ENCODE measurements around the gene GALC.
A peak's percentile ranks its signal among the peaks of the same experiment; 100 is the strongest.
"Not testable (repeated sequence)": the region's sequence is repeated elsewhere in the genome, so short reads cannot be mapped to it uniquely, and the experiment has no call there.

The GALC gene

GRCh38 chr14:87992718-87993628 is at the start of gene GALC:
GALC (minus strand) TSS chr14:87993182; CDS start chr14:87993164, 18 bp downstream.
- peak; percentile 87 for DNase-seq

- DNase-seq: no peak
Measured at GRCh38 chr14:88040146-88040545, 47.2 kb upstream of the GALC start.

GRCh38 chr14:88039197-88039596 is 46.2 kb upstream of the GALC start:
- DNase-seq: no peak

GRCh38 chr14:88037325-88037724 is 44.3 kb upstream of the GALC start:
- DNase-seq: no peak

GRCh38 chr14:88036422-88036821 is 43.4 kb upstream of the GALC start:
- DNase-seq: no peak

- no peak for DNase-seq
Measured at GRCh38 chr14:88034076-88034475, 41.1 kb upstream of the GALC start.

GRCh38 chr14:88032373-88032772 is 39.4 kb upstream of the GALC start:
- no peak for DNase-seq

GRCh38 chr14:88030892-88031291 is 37.9 kb upstream of the GALC start:
- no peak for DNase-seq

- no peak for DNase-seq
Measured at GRCh38 chr14:88030079-88030478, 37.1 kb upstream of the GALC start.

GRCh38 chr14:88029500-88029899 is 36.5 kb upstream of the GALC start:
- no peak for DNase-seq

GRCh38 chr14:88026890-88027289 is 33.9 kb upstream of the GALC start:
- no peak for DNase-seq

- no peak for DNase-seq
Measured at GRCh38 chr14:88025313-88025712, 32.3 kb upstream of the GALC start.

GRCh38 chr14:88024252-88025086 is 31.5 kb upstream of the GALC start:
- DNase-seq: not testable (repeated sequence)

GRCh38 chr14:88023658-88024187 is 30.7 kb upstream of the GALC start:
- DNase-seq: no peak

- DNase-seq: no peak
Measured at GRCh38 chr14:88017535-88017934, 24.6 kb upstream of the GALC start.

GRCh38 chr14:88016768-88017167 is 23.8 kb upstream of the GALC start:
- DNase-seq: no peak

GRCh38 chr14:88013750-88014349 is 20.9 kb upstream of the GALC start:
- peak; percentile 52 for DNase-seq

GRCh38 chr14:88012495-88012894 is 19.5 kb upstream of the GALC start:
- no peak for DNase-seq

GRCh38 chr14:88010331-88010730 is 17.3 kb upstream of the GALC start:
- DNase-seq: no peak

GRCh38 chr14:88009486-88009885 is 16.5 kb upstream of the GALC start:
- no peak for DNase-seq

- DNase-seq: no peak
Measured at GRCh38 chr14:88008039-88008742, 15.2 kb upstream of the GALC start.

- DNase-seq: no peak
Measured at GRCh38 chr14:88007608-88008007, 14.6 kb upstream of the GALC start.

Measured in NCI-H2227 treated with DMSO at 0.1 percent for 48 hours (cell line).